GM12878 (cell line): ENCODE results near the gene TRPM1. TPM values are rescaled to one million over a fixed set of nuclear protein-coding genes. Genes with fewer than 3 reads are reported as not detected.

ENCODE experiments used
- ATAC-seq: fragments of 200-7000 bp; cut with Tn5 transposase; 3 replicates; pipeline ENCODE4 v1.9.1; 2020; ENCODE audit warnings: mild to moderate bottlenecking, moderate library complexity
- BruUV-seq: library from RNA; stranded (reverse); fragments of 400-500 nt; replicated peaks from 2 replicates; lab custom pipeline; 2021; lab: Mats Ljungman, UMichigan
- CTCF ChIA-PET: fragments of 300-600 bp; sonication (Branson Sonifier 250); formaldehyde crosslinking; extraction: SDS; loops from one replicate; lab custom pipeline; 2021; ENCODE audit warnings: inconsistent platforms; lab: Yijun Ruan, JAX
- POLR2A ChIA-PET: fragments of 350-600 bp; formaldehyde crosslinking; extraction: SDS; loops from one replicate; lab custom pipeline; 2021; ENCODE audit warnings: inconsistent platforms; lab: Charles Lee
- RAD21 ChIA-PET: fragments of 300-600 bp; sonication (Branson Sonifier 250); formaldehyde crosslinking; loops from one replicate; lab custom pipeline; 2023; ENCODE audit warnings: antibody characterized with exemption; ENCODE audit not compliant: unreplicated experiment; lab: Charles Lee
- SMC1A ChIA-PET: fragments of 300-600 bp; sonication (Branson Sonifier 250); formaldehyde crosslinking; loops from one replicate; lab custom pipeline; 2023; ENCODE audit not compliant: unreplicated experiment, uncharacterized antibody; lab: Charles Lee
- DNase-seq: peaks from one replicate; pipeline ENCODE4 v3.0.0-alpha.2; 2011; ENCODE audit warnings: low read depth, low spot score
- FAIRE-seq: peaks from 3 replicates; lab custom pipeline; 2011; peaks lifted over from hg19 to GRCh38; lab: Jason Lieb, UNC
- H2AFZ ChIP-seq: 2 replicates; pipeline ENCODE4 v1.6.0; 2011; ENCODE audit warnings: low read depth, low read length, control low read depth; ENCODE audit not compliant: control insufficient read depth
- H3K27ac ChIP-seq: 2 replicates; pipeline ENCODE4 v1.5.1; 2011; ENCODE audit warnings: control low read depth; ENCODE audit not compliant: control insufficient read depth, insufficient read depth
- H3K27me3 ChIP-seq, 2 experiments: replicated peaks in 1 of 2; 2 replicates each; pipeline versions ENCODE4 v1.6.0 to v1.6.1; 2011; ENCODE audit warnings: low read length in 1 of 2; ENCODE audit not compliant: control insufficient read depth in 2 of 2, insufficient read depth in 2 of 2
- H3K36me3 ChIP-seq, 2 experiments: 2 replicates each; pipeline ENCODE4 v1.5.1; 2011; ENCODE audit warnings: low read length in 1 of 2; ENCODE audit not compliant: control insufficient read depth in 2 of 2, insufficient read depth in 2 of 2
- H3K4me1 ChIP-seq: 2 replicates; pipeline ENCODE4 v1.6.1; 2011; ENCODE audit warnings: mild to moderate bottlenecking, low read length, moderate library complexity, mixed read lengths; ENCODE audit not compliant: control insufficient read depth, insufficient read depth
- H3K4me2 ChIP-seq: 2 replicates; pipeline ENCODE4 v1.6.0; 2011; ENCODE audit warnings: control low read depth; ENCODE audit not compliant: control insufficient read depth, insufficient read depth
- H3K4me3 ChIP-seq: fragments of 200-600 bp; sonication (generic); 2 replicates; pipeline ENCODE4 v1.5.1; 2016
- H3K79me2 ChIP-seq: 2 replicates; pipeline ENCODE4 v1.6.0; 2011; ENCODE audit warnings: low read length; ENCODE audit not compliant: control insufficient read depth, insufficient read depth
- H3K9ac ChIP-seq: 2 replicates; pipeline ENCODE4 v1.8.0; 2011; ENCODE audit warnings: low read length, control low read depth, mixed read lengths; ENCODE audit not compliant: control insufficient read depth, insufficient read depth
- H3K9me3 ChIP-seq: replicated peaks from 3 replicates; pipeline ENCODE4 v1.5.1; 2011; ENCODE audit warnings: mild to moderate bottlenecking, low read length; ENCODE audit not compliant: control insufficient read depth, insufficient read depth
- H4K20me1 ChIP-seq: 2 replicates; pipeline ENCODE4 v1.6.0; 2011; ENCODE audit not compliant: control insufficient read depth, insufficient read depth
- CHD2 ChIP-seq: IDR thresholded peaks from 2 replicates; pipeline ENCODE4 v1.6.1; 2011; ENCODE audit warnings: low read depth, low read length, improper control_type of control experiment, borderline replicate concordance
- CTCF ChIP-seq, 3 experiments: IDR thresholded peaks in 2 of 3; conservative IDR thresholded peaks in 1 of 3; 2 replicates each; pipeline ENCODE4 v1.5.1; 2011; ENCODE audit warnings: low read depth in 3 of 3, low read length in 3 of 3, mild to moderate bottlenecking in 3 of 3, control low read depth in 2 of 3, moderate library complexity in 2 of 3, inconsistent platforms in 1 of 3, mixed read lengths in 1 of 3; ENCODE audit not compliant: control insufficient read depth in 2 of 3, insufficient read depth in 1 of 3; ENCODE audit errors: extremely low read depth in 1 of 3
- EZH2 ChIP-seq: IDR thresholded peaks from 2 replicates; pipeline ENCODE4 v1.6.1; 2012; ENCODE audit warnings: low read depth, mild to moderate bottlenecking, control low read depth, inconsistent platforms, low read length, borderline replicate concordance; ENCODE audit not compliant: control insufficient read depth
- IKZF1 ChIP-seq: fragments of 450-650 bp; conservative IDR thresholded peaks from 2 replicates; pipeline ENCODE4 v1.6.1; 2017; ENCODE audit warnings: antibody characterized with exemption, mild to moderate bottlenecking
- MTA2 ChIP-seq: fragments of 450-650 bp; IDR thresholded peaks from 2 replicates; pipeline ENCODE4 v1.6.1; 2016; ENCODE audit warnings: low read depth, mild to moderate bottlenecking, moderate library complexity
- MXI1 ChIP-seq: fragments of 150-350 bp; IDR thresholded peaks from 2 replicates; pipeline ENCODE4 v1.6.1; 2011; ENCODE audit warnings: low read depth, mild to moderate bottlenecking, inconsistent platforms, low read length, improper control_type of control experiment
- NFXL1 ChIP-seq: fragments of 450-650 bp; IDR thresholded peaks from 2 replicates; pipeline ENCODE4 v1.6.1; 2017; ENCODE audit warnings: antibody characterized with exemption, mild to moderate bottlenecking, borderline replicate concordance
- ZNF217 ChIP-seq: fragments of 450-650 bp; IDR thresholded peaks from 2 replicates; pipeline ENCODE4 v1.6.1; 2017; ENCODE audit warnings: antibody characterized with exemption, mild to moderate bottlenecking
- WGBS: methylation state at CpG from one replicate; pipeline ENCODE4 v1.1.6; 2016; ENCODE audit warnings: low lambda C conversion rate; ENCODE audit not compliant: insufficient replicate concordance, insufficient coverage; ENCODE audit errors: missing lambda C conversion rate; 5-methylcytosine and 5-hydroxymethylcytosine counted together
- in situ Hi-C: fragments of 300-500 bp; cut with MboI; formaldehyde crosslinking; loops from 9 replicates; pipeline ENCODE4 v1.14.3; 2018; ENCODE audit warnings: mixed read lengths
- intact Hi-C: fragments of 100-400 bp; cut with micrococcal nuclease; formaldehyde crosslinking; loops from one replicate; pipeline ENCODE4 v1.14.2; 2022; ENCODE audit not compliant: unreplicated experiment
- polyA plus RNA-seq, 11 experiments: library from polyadenylated mRNA; depleted of rRNA in 4 of 11; unstranded in 6 of 11; stranded (reverse) in 5 of 11; fragments of >200 nt; fragmentation: Nextera tagmentation in 4 of 11; fragmentation: Illumina TruSeq in 1 of 11; extraction: Ambion mirVana in 4 of 11; extraction: Trizol in 1 of 11; gene quantifications; 1 replicate in 1 of 11; 2 replicates in 10 of 11; pipeline versions ENCODE4 v1.2.1 to v1.2.3, GENCODE V29; 2011 to 2016; ENCODE audit warnings: inconsistent platforms in 2 of 11, missing spikeins in 2 of 11, low read depth in 1 of 11
- total RNA-seq, 4 experiments: library from RNA; depleted of rRNA in 3 of 4; stranded (reverse); fragments of >200 nt in 3 of 4; fragmentation: Illumina TruSeq in 1 of 4; extraction: Trizol in 1 of 4; gene quantifications; 2 replicates each; pipeline versions ENCODE4 v1.2.1 to v1.2.3, GENCODE V29; 2013 to 2021

Gene TRPM1
- total and polyA plus RNA-seq, 10 of the 15 experiments (the other 5 are each of a cell fraction or from before 2014, with no cell fraction given), result 0.01 to 0.10 (median 0.05) TPM; not detected in 4

DNA sequence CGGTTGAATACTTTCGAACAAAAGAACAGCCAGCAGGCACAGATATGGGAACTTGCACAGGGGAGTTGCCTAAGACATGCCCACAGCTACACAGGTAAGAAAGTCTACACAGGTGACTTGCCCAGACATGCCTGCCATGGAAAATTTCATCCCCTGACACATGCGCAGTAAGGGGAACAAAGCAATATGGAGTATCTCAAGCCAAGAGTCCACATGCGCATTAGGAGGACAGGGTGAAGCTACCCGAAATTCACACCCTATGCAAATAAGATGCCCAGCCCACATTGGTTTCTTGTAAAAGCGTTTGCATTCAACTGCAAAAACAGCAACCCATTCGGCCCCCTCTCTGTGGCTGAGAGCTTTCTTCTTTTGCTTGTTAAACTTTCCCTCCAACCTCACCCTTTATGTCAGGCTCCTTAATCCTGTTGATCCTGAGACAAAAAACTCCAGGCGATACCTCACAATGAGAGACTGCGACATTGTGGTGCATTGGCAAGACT lies 49.3 kb upstream of the TRPM1 start (continued):
- TF ChIP-seq NFXL1, result no peak
- TF ChIP-seq CHD2, result no peak
- TF ChIP-seq CTCF (IDR thresholded peaks at IDR 0.05 in 2 of 3, conservative IDR thresholded peaks at IDR 0.05 in 1 of 3; ENCODE audit: control insufficient read depth in 2 of 3, extremely low read depth in 1 of 3, insufficient read depth in 1 of 3, low read depth in 3 of 3, low read length in 3 of 3), result no peak
- TF ChIP-seq EZH2, result no peak
- no peak for TF ChIP-seq MXI1
- no peak for TF ChIP-seq MTA2
- no peak for TF ChIP-seq ZNF217

- no peaks in the 10 kb centered on the region for H3K27me3 ChIP-seq
- no peak for TF ChIP-seq IKZF1
- H3K9ac ChIP-seq, result no peak overlapping the region
- H3K36me3 ChIP-seq, result no peaks in the 10 kb centered on the region
- FAIRE-seq, result no peak
- CTCF ChIA-PET, result interaction anchor here (2.6 kb wide), 1 partner anchor 20 kb away, joined by 9 read pairs; no protein-coding TSS in a partner anchor
- RAD21 ChIA-PET, result no interaction called here
- H2AFZ ChIP-seq, result no peak overlapping the region
- no peaks in the 10 kb centered on the region; the same call in 2 of the 3 replicates for H3K9me3 ChIP-seq
- in situ Hi-C loops (no loop called here), intact Hi-C loops (no loop called here)
- SMC1A ChIA-PET, result no interaction called here
- no peaks in the 10 kb centered on the region for H3K4me1 ChIP-seq
- no peaks in the 10 kb centered on the region for H3K79me2 ChIP-seq
- no peak for ATAC-seq
- 59% methylated on average over 4 of the region's 4 CpGs for WGBS
- H3K4me3 ChIP-seq, result no peak overlapping the region
- H3K27ac ChIP-seq, result no peak overlapping the region
- BruUV-seq, result no TSS peak
- DNase-seq, result no peak
- H4K20me1 ChIP-seq, result no peaks in the 10 kb centered on the region
- no peak overlapping the region for H3K4me2 ChIP-seq
- POLR2A ChIA-PET, result no interaction called here
Measured at GRCh38 chr15:31149987-31150386, 48.5 kb upstream of the TRPM1 start.
